NK-92 treated with Interleukin-12 subunit alpha and Interleukin-12 subunit beta, amount 100 ng/mL, for 24 hours (cell line): ENCODE results near the gene IKBKG.
"Not testable (repeated sequence)": the region's sequence is repeated elsewhere in the genome, so short reads cannot be mapped to it uniquely, and the experiment has no call there.

Source experiments
- DNase-seq: peaks from one replicate; lab custom pipeline; 2025; lab: John Stamatoyannopoulos, UW

The IKBKG gene, protein sequence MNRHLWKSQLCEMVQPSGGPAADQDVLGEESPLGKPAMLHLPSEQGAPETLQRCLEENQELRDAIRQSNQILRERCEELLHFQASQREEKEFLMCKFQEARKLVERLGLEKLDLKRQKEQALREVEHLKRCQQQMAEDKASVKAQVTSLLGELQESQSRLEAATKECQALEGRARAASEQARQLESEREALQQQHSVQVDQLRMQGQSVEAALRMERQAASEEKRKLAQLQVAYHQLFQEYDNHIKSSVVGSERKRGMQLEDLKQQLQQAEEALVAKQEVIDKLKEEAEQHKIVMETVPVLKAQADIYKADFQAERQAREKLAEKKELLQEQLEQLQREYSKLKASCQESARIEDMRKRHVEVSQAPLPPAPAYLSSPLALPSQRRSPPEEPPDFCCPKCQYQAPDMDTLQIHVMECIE

GRCh38 chrX:154547245-154548027 is at the start of gene IKBKG:
IKBKG (plus strand) TSS chrX:154547620; CDS start chrX:154552003, 4,383 bp downstream.
- DNase-seq = peak; percentile 84

GRCh38 chrX:154501423-154501822 is 46.0 kb upstream of the IKBKG start:
- not testable (repeated sequence) for DNase-seq

- no peak for DNase-seq
Measured at GRCh38 chrX:154502098-154502497, 45.3 kb upstream of the IKBKG start.

- no peak for DNase-seq
Measured at GRCh38 chrX:154502989-154503388, 44.4 kb upstream of the IKBKG start.

- DNase-seq = no peak
Measured at GRCh38 chrX:154505734-154506133, 41.7 kb upstream of the IKBKG start.

GRCh38 chrX:154506483-154507332 is 40.7 kb upstream of the IKBKG start:
- no peak for DNase-seq

DNA sequence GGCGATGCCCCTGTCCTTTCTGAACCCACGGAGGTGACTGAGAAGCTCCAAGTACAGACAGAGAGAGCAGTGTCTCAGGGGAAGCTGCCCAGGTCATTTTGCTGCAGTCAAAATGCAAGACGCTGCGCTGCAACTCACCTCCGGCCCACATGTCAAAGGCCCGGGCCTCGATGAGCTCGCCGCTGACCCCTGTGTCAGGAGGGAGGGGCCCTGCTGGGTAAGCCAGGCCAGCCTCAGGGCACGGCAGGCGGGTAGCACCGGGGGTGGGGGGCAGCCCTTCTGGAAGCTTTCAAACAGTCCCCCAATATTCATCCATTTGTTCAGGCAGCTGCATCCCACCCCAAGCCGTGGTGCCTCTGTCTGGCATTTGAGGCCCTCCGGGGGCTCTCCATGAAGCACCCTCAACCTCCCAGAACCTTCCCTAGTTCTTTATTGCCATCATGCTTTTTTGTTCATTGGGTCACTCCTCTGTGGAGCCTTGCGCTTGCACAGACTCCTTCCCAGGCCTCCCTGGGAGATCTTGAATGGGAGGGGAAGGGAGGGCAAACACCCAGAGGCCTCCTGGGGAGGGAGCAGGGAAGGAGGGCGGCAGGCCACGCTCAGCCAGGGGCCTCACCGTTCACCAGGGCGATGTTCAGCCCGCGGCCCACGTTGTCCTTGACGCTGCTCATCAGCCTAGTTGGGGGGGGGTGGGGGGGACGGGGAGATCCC is 39.6 kb upstream of the IKBKG start:
- no peak for DNase-seq

GRCh38 chrX:154508384-154508745 is 39.1 kb upstream of the IKBKG start:
- no peak for DNase-seq

DNA sequence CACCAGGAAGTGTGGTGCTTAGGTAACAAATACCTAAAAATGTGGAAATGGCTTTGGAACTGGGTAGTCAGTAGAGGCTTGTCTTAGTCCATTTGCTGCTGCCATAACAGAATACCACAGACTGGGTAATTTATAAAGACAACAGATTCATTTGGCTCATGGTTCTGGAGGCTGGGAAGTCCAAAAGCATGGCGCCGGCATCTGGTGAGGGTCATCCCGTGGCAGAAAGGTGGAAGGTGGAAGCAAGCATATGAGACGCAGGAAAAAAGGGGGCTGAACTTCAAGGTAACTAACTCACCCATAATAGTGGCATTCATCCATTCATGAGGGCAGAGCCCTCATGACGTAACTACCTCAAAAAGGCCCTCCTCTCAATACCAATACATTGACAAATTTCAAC is 38.0 kb upstream of the IKBKG start:
- DNase-seq = no peak

- no peak for DNase-seq
Measured at GRCh38 chrX:154511761-154512160, 35.7 kb upstream of the IKBKG start.

- no peak for DNase-seq
Measured at GRCh38 chrX:154512879-154513553, 34.4 kb upstream of the IKBKG start.

GRCh38 chrX:154513716-154514115 is 33.7 kb upstream of the IKBKG start:
- DNase-seq = no peak

- DNase-seq = no peak
Measured at GRCh38 chrX:154515090-154515965, 32.1 kb upstream of the IKBKG start.

DNA sequence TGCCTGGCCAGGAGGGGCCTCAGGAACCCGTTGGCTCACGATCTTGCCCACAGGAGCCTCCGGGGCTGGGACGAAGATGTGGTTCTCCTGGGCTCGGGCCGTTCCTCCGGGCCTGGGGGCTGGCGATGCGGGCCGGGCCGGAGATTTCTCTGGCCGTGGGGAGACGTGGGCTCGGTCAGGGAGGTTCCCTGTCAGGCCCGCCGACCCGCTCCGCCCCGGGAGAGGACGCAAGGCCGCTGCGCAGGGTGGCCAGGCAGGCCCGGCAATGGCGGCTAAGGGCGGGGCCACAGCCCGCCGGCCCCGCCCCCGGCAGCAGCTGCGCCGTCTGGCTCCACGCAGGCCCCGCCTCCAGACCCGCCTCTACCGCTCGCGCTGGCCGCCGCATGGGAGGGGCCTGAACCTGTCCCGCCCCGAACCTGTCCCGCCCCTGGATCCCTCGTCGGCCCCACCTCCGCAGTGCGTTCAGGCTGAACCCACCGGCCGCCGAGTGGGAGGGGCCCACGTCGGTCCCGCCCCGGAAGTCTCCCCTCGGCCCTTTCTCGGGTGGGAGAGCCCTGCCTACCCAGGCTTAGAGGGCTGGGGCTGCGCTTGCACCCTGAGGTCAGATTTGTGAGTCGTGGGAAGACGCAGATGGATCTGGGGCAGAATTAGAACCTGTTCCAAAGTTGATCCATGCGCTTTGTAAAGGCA is 31.3 kb upstream of the IKBKG start, which contains the start of gene FAM3A:
TSS of gene FAM3A (minus strand) at position 267 of the 690 bp plus-strand sequence. CDS start 460 bp downstream, outside the sequence.
- peak; percentile 88 for DNase-seq

GRCh38 chrX:154516656-154517100 is 30.7 kb upstream of the IKBKG start:
- DNase-seq = no peak

DNA sequence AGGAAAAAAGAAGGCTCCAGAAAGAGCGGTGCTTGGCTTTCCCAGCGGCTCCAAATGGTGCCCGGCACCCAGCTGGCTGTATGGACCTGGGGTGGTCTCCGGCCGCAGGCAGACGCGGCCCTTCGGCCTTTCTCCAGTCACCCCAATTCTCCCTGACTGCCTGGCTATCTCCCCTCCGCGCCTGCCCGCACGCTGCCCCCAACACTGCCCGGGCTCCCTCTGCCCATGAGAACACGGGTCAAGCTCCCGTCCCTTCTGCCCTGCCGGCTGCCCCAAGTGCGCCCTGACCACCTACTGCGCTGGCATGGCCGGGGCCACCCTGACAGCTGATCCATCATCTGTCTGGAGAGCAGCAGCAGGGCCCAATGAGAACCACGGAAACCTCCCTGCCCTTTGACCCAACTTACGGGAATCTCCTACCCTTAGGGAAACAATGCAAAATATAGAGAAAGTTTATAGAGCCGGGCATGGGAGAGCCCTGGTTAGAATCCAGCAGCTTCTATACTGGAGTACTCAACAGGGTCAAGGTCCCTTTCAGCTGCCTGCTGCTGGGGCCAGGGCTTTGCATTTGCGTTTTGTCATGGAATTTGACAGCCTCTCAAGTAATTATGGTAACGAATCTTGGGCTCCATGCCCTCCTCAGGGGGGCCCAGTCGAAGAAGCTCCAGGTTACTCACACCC is 30.2 kb upstream of the IKBKG start:
- no peak for DNase-seq

DNA sequence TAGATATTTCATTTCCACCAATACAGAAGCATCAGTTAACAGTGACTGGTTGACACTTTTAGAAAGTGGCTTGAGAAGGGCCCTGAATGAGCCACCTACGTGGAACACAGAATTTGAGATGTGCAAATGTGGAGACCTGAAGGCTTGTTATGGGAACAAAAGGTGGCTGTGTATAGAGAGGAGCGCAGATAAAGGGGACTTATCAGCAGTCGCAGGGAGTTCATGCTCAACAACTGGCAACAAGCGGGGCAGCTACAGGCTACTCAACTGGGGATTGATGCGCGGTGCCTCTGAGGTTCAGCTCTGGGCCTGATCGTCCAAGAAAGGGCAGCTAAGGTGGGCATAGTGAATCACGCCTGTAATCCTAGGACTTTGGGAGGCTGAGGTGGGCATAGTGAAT is 28.0 kb upstream of the IKBKG start:
- no peak for DNase-seq

DNA sequence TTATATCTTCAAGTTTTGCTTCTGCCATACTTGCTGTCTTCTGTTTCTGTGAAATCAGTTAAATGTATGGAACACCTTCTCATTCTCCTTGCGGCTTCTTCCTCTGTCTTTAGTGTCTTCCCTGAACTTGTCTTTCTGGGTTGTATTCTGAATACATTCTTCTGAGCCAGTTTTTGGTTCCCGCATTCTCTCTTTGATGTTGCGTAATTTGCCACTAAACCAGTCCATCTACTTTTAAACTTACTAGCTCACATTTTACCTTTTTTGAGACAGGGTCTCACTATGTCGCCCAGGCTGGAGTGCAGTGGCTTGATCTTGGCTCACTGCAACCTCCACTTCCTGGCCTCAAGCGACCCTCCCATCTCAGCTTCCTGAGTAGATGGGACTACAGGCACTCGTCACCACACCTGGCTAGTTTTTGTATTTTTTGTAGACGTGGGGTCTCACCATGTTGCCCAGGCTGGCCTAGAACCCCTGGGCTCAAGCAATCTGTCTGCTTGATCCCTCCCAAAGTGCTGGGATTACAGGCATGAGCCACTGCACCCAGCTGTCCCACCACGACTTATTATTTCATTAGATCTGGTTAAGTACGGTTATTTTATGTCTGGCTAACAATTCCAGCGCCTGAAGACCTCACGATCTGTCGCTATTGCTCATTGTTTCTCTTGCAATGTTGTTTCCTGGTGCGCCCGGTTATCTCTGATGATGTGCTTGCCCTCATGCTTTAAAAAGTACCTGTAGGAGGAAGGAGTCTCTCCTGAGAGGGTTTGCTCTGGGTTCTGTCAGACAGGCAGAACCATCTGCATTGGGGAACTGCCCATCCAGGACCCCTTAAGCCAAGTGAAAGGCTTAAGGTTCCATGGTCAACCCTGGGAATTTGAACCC is 21.6 kb upstream of the IKBKG start:
- DNase-seq = no peak
